ENCODE results near the gene GRM1.

GRCh38 chr6:146397638-146398037 lies 368.8 kb downstream of the GRM1 start:
- TF ChIP-seq POLR2A (IDR thresholded peaks at IDR 0.05) = no peak
- no peak for TF ChIP-seq CTCF (IDR thresholded peaks at IDR 0.05)
